ENCODE measurements around the gene PPARGC1A.

Gene PPARGC1A, protein sequence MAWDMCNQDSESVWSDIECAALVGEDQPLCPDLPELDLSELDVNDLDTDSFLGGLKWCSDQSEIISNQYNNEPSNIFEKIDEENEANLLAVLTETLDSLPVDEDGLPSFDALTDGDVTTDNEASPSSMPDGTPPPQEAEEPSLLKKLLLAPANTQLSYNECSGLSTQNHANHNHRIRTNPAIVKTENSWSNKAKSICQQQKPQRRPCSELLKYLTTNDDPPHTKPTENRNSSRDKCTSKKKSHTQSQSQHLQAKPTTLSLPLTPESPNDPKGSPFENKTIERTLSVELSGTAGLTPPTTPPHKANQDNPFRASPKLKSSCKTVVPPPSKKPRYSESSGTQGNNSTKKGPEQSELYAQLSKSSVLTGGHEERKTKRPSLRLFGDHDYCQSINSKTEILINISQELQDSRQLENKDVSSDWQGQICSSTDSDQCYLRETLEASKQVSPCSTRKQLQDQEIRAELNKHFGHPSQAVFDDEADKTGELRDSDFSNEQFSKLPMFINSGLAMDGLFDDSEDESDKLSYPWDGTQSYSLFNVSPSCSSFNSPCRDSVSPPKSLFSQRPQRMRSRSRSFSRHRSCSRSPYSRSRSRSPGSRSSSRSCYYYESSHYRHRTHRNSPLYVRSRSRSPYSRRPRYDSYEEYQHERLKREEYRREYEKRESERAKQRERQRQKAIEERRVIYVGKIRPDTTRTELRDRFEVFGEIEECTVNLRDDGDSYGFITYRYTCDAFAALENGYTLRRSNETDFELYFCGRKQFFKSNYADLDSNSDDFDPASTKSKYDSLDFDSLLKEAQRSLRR

DNA sequence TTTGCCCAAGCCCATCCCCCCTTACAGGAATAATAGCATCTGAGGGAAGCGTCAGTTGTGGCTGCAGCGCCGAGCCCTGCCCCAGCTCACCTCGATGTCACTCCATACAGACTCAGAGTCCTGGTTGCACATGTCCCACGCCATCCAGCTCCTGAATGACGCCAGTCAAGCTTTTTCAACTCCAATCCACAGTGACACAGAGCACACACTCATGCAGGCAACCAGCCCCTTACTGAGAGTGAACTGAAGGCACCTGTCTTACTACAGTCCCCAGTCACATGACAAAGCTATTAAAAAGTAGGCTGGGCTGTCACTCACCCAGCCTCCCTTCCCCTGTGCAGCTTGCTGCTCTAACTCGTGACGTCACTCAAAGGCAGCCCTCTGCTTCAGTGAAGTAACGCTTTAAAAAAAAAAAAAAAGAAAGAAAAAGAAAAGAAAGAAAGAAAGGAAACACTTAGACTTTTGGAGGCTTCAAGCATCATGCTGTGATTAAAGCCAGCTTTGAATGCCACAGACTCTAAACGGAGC, at the start of gene PPARGC1A:
Gene PPARGC1A (minus strand): TSS at position 234 of the 528 bp plus-strand sequence. CDS start 90 bp downstream, at position 144.
- no peak for DNase-seq (ENCODE audit: low read depth, low spot score)

GRCh38 chr4:23938796-23939195, 48.9 kb upstream of the PPARGC1A start:
- DNase-seq (ENCODE audit: low read depth, low spot score) = no peak

DNA sequence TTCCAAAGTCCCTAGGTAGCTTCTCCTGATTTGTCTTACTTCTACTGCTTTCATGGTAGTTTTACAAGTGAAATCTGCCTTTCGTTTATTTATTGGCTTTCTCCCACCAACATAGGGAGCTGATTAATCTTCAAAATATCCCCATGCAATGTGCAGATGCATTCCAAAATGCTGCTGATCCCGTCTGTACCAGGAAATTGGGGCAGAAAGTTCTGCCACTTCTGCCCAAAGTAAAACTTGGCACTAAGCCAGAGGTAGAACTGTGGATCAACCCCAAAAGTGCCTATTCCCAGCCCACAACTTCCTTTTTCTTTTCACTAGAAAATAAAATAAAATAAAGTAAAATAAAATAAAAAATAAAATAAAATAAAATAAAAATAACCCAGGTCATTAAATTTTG, 47.3 kb upstream of the PPARGC1A start:
- no peak for DNase-seq (ENCODE audit: low read depth, low spot score)

DNA sequence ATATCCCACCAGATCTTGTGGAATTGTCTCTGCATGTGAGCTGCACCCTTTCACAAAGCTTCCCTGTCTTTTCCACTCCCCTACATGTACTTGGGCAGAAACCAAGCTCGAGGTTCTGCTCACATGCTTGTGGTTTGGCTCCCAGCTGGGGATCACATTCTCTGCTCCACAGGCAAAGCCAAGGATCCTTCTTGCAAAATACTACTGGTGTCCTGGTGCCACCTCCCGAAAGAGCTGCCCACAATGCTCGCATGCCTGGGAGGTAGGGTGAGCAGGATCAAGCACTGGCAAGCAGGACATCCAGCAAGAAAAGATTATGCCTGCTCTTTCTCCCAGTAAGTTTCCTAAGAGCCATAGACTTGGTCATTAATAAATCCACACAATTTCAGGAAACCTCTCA, 45.1 kb upstream of the PPARGC1A start:
- peak; percentile 91 for DNase-seq (ENCODE audit: low read depth, low spot score)

DNA sequence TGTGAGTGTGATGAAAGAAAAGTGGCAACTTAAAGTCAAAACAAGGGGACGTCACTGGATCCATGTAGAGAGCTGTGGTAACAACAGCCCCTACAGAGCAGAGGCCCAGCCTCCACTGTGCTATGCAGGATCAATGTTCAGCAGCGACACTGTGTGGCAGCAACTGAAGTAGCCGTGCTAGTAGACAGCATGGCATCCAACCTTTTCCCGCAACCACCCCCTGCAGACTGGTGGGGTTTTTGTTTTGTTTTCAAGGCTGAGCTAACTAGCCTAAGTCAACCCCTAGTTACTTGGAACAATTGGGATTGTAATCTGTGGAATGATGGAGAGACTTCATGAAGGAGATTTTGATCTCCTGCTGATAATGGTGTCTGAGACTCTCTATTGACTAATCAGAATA, 44.4 kb upstream of the PPARGC1A start:
- no peak for DNase-seq (ENCODE audit: low read depth, low spot score)

GRCh38 chr4:23932901-23933308, 43.1 kb upstream of the PPARGC1A start:
- DNase-seq (ENCODE audit: low read depth, low spot score) = no peak

GRCh38 chr4:23932186-23932585, 42.3 kb upstream of the PPARGC1A start:
- no peak for DNase-seq (ENCODE audit: low read depth, low spot score)

- DNase-seq (ENCODE audit: low read depth, low spot score) = no peak
Measured at GRCh38 chr4:23931489-23931830, 41.6 kb upstream of the PPARGC1A start.

DNA sequence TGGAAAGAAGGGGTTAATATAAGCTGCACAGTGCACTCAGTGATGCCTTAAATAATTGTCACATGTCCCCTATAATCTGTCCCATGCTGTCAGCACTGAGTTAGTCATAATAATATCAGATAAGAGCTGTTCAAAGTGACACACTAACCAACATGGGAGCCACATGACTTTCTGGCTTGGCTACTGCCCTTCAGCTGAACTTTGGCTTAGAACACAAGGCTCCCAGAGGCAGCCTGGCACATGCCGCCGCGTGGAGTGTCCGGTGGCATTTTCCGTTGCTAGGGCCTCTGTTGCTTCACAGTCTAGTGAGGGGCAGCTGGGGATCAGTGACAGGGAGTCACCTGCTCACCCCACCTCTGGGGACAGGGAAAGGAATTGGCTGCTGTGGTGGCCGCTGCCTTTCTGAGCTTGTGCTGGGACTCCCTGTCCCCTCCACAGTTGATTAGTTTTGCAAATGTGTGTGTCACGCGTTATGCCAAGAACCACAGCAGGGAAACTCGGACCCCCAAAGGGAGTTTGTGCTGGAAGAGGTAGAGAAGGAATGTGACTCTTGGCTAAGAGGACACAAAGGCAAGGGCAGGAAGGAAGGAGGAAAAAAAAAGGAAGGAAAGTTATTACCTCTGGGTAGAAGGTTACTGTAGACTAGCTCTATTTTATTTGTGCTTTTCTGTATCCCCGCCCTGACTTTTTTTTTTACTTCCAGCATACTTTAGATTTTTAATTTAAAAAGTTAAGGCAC, 41.1 kb upstream of the PPARGC1A start:
- no peak for DNase-seq (ENCODE audit: low read depth, low spot score)

DNA sequence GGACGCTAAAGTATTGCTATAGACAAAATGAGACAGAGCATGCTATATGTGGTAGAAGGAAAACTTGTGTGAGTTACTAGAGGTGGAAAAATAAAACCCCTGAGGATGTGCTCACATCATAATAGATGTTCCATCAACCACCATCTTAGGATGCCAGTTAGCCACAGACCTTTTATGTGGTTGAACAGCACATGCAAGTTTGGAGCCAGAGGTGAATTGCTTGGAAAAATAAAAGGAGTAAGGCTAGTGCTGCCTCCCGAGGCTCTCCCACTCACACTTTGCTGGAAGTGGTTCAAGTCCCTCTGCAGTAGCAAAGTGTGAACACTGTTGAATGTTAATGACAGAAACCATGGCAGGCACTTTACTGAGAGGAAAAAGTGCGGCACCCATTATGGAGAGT, 39.4 kb upstream of the PPARGC1A start:
- DNase-seq (ENCODE audit: low read depth, low spot score) = no peak

DNA sequence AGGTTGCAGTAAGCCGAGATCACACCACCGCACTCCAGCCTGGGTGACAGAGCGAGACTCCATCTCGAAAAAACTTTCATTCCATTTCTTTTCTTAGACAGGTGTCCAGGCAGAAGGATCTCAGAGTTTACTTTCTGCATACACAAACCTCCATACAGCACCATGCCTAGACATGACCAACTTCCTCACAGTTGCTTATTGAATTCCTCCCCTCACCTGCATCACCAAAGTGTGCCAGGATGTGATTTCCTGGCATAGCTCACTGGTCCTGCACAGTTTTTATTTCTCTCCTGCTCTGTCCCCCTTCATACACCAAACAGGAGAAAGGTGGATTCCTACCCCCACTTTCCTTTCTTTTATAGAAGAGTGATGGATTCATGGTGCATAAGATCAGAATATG, 34.7 kb upstream of the PPARGC1A start:
- DNase-seq (ENCODE audit: low read depth, low spot score) = no peak

- no peak for DNase-seq (ENCODE audit: low read depth, low spot score)
Measured at GRCh38 chr4:23923840-23924239, 34.0 kb upstream of the PPARGC1A start.

DNA sequence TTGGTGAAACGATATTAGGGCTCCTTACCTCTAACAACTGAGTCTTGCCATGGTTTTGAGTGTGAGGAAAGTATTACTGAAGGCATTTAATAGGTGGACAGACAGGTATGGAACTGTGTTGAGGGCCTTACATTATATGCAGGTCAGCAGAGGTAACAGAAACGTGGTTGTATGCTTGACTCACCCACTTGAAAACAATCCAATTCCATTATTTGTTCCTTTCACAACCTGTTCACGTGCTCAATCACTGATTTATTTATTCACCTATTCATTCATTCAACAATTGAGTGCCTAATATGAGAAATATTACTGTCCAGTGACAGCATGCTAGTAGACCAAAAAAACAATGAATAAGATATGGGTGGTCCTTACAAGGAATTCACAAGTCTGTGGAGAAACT, 33.3 kb upstream of the PPARGC1A start:
- DNase-seq (ENCODE audit: low read depth, low spot score) = no peak

- no peak for DNase-seq (ENCODE audit: low read depth, low spot score)
Measured at GRCh38 chr4:23922541-23923111, 32.8 kb upstream of the PPARGC1A start.

DNA sequence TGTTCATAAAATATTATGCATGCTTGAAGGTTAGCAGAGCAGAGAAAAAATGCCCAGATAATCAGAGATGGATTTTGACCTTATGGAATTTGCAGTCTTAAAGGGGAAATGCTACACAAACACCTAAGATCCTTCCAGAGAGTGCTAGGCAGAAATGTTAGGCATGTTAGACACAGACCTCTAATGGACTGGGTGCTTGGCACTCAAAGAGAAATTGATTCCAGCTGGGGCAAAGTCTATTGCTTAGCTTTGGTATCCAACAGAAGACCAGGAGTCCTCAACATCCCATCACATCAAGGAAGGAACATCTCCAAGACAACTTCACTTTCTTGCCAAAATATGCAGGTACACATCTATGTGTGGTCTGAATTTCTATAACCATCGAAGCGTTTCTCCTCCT, 32.2 kb upstream of the PPARGC1A start:
- no peak for DNase-seq (ENCODE audit: low read depth, low spot score)

GRCh38 chr4:23921447-23921845, 31.6 kb upstream of the PPARGC1A start:
- DNase-seq (ENCODE audit: low read depth, low spot score) = no peak

DNA sequence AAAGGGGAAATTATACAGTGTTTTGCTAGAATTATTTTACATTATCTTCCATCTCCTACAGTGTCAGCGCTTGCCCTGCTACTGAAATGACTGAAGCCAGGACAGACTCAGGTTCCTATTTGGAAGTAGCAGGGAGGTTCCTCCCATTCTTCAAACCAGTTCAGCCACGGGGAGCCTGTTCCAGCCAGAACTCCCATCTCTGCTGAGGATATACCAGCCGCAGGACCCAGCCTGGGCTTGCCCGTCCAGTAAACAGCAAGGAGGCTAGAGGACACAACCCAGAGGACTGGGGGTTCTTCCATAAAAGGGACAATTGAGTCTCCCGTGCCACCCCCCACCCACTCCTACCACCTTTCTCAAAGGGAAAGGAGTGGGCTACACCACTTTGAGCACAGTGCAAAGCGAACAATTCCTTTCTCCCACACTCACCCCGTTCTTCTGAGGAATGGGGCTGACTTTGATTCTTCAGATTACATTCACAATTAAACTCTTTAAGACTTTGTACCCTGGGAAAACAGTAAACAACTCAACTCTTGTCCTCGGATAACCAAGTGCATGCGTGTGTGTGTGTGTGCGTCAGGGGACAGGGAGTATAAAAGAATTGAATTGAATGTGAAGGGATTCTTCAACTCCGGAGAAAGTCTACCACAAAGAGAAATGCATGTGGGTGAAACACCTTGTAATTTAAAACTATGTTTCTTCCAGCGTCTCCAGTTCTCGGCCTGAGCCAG, 31.0 kb upstream of the PPARGC1A start:
- DNase-seq (ENCODE audit: low read depth, low spot score) = no peak

DNA sequence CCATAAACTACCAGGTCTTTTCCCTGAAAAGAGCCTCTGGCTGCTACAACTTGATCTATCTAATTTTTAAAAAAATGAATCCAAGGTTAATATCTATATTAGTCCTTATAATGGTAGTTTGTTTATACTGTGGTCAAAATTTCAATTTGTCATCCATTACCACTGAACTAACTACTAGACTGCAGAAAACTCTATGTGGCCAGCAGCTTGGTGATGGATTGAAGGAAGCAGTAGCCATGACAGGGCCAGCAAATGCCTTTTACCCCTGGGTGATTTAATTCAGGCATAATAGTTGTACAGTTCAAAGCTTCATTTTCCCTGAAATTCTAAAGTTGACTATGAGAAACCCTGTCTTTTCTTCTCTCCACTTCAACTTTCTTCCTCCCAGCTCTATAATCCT, 30.4 kb upstream of the PPARGC1A start:
- DNase-seq (ENCODE audit: low read depth, low spot score) = no peak

GRCh38 chr4:23916282-23916681, 26.4 kb upstream of the PPARGC1A start:
- DNase-seq (ENCODE audit: low read depth, low spot score) = no peak

GRCh38 chr4:23915459-23916132, 25.7 kb upstream of the PPARGC1A start:
- DNase-seq (ENCODE audit: low read depth, low spot score) = no peak
